Subcutaneous abdominal adipose tissue (tissue), 5 donors: ENCODE data around the gene AP3B1.
A peak's percentile ranks its signal among the peaks of the same experiment; 100 is the strongest.

Experiments used
- H3K27ac ChIP-seq: one replicate; pipeline ENCODE4 v1.7.0; 2013; ENCODE audit warnings: low read depth, mild to moderate bottlenecking, inconsistent platforms, low read length, moderate library complexity
- H3K27me3 ChIP-seq, 5 donors: one replicate each; pipeline ENCODE4 v1.7.0; 2013; ENCODE audit warnings: low read length in 5 of 5, inconsistent platforms in 1 of 5; ENCODE audit not compliant: control insufficient read depth in 5 of 5, insufficient read depth in 4 of 5
- H3K36me3 ChIP-seq, 5 donors: one replicate each; pipeline ENCODE4 v1.7.0; 2013; ENCODE audit warnings: low read length in 5 of 5; ENCODE audit not compliant: control insufficient read depth in 5 of 5, insufficient read depth in 5 of 5
- H3K4me1 ChIP-seq, 5 donors: one replicate each; pipeline ENCODE4 v1.7.0; 2013; ENCODE audit warnings: low read length in 5 of 5, mild to moderate bottlenecking in 3 of 5, moderate library complexity in 1 of 5; ENCODE audit not compliant: control insufficient read depth in 5 of 5, insufficient read depth in 5 of 5
- H3K4me3 ChIP-seq, 5 donors: one replicate each; pipeline ENCODE4 v1.7.0; 2013; ENCODE audit warnings: low read length in 5 of 5, low read depth in 1 of 5
- H3K9ac ChIP-seq, 5 donors: one replicate each; pipeline ENCODE4 v1.7.0; 2013; ENCODE audit warnings: low read length in 5 of 5, mild to moderate bottlenecking in 4 of 5, moderate library complexity in 3 of 5
- H3K9me3 ChIP-seq, 5 donors: one replicate each; pipeline ENCODE4 v1.7.0; 2013; ENCODE audit warnings: low read length in 5 of 5; ENCODE audit not compliant: control insufficient read depth in 5 of 5
- donor health status: healthy.
- donor health status: healthy.
- donor health status: healthy.
- donor health status: healthy.
- donor health status: healthy.

The AP3B1 gene, protein sequence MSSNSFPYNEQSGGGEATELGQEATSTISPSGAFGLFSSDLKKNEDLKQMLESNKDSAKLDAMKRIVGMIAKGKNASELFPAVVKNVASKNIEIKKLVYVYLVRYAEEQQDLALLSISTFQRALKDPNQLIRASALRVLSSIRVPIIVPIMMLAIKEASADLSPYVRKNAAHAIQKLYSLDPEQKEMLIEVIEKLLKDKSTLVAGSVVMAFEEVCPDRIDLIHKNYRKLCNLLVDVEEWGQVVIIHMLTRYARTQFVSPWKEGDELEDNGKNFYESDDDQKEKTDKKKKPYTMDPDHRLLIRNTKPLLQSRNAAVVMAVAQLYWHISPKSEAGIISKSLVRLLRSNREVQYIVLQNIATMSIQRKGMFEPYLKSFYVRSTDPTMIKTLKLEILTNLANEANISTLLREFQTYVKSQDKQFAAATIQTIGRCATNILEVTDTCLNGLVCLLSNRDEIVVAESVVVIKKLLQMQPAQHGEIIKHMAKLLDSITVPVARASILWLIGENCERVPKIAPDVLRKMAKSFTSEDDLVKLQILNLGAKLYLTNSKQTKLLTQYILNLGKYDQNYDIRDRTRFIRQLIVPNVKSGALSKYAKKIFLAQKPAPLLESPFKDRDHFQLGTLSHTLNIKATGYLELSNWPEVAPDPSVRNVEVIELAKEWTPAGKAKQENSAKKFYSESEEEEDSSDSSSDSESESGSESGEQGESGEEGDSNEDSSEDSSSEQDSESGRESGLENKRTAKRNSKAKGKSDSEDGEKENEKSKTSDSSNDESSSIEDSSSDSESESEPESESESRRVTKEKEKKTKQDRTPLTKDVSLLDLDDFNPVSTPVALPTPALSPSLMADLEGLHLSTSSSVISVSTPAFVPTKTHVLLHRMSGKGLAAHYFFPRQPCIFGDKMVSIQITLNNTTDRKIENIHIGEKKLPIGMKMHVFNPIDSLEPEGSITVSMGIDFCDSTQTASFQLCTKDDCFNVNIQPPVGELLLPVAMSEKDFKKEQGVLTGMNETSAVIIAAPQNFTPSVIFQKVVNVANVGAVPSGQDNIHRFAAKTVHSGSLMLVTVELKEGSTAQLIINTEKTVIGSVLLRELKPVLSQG

DNA sequence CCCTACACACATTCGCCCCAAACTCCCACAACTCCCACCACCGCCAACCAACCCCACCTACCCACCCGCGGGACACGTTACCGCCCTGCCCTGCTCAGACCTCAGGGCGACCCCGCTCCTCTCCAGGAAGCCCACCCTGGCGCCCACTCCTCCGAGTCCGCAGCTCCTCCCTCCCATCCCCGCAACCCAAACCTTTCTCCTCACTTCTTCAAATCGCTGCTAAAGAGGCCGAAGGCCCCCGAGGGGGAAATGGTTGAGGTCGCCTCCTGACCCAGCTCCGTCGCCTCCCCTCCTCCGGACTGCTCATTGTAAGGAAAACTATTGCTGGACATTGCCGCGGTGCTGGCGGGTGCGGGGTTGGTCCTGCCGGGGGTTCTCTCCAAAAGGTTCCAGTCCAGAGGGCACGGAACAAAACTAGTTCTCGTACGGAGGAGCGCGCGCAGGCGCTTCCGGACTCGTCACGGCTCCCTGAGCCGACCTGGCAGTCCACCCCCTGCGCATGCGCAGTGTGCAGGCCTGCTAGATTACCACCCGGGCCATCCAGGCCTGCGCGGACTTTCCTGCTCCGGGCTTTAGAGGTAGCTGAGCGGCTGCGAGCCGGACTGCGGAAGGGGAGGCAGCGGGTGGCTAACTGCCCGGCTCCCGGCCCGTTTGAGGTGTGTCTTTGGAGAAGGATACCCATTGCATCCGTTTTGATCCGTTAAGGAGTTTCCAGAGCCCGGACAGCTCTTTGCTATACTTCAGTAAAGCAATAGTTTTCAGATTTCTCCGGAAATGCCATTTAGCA is at the start of gene AP3B1:
TSS of gene AP3B1 (minus strand) at position 451 of the 787 bp plus-strand sequence. CDS start at position 332, 119 bp downstream.
- H3K4me3 ChIP-seq: peak within 1 kb of the TSS; percentile 76 to 97 (median 89)
- peak within 1 kb of the TSS; percentile 85 for H3K27ac ChIP-seq
- H3K27me3 ChIP-seq: no peaks in the 10 kb centered on the region
- H3K4me1 ChIP-seq: peaks cover 0 to 33% (median 25%) of the 10 kb centered on the region in 5 donors
- H3K9me3 ChIP-seq: no peaks in the 10 kb centered on the region
- H3K9ac ChIP-seq: peak within 1 kb of the TSS; percentile 66 to 98 (median 94)
- H3K36me3 ChIP-seq: no peaks in the 10 kb centered on the region

DNA sequence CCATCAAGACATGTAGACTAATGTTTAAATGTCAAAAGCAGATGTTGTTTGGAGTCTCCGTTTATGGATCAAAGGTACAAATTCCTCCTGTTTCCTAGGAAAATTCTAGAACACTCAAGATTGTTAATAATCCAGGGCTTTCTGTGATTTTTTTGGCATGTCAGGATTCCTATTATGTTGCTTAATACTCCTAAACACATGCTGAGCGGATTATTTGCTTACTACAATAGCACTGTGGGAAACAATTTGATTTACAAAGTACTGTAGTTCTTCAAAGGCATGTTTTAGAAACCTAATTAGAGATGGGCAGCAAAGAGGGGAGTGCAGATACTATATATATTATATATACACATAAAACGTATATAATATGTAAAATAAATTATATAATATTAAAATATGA is 46.9 kb upstream of the AP3B1 start:
- Histone ChIP-seq H3K9me3 (peaks cover 0 to 10% (median 8%) of the 10 kb centered on the region in 5 donors), H3K27ac (peak overlapping the region; percentile 18), H3K4me1 (peaks cover 0 to 33% (median 3%) of the 10 kb centered on the region in 5 donors), H3K4me3 (no peak overlapping the region), H3K27me3 (no peaks in the 10 kb centered on the region), H3K36me3 (no peaks in the 10 kb centered on the region), H3K9ac (no peak overlapping the region)

DNA sequence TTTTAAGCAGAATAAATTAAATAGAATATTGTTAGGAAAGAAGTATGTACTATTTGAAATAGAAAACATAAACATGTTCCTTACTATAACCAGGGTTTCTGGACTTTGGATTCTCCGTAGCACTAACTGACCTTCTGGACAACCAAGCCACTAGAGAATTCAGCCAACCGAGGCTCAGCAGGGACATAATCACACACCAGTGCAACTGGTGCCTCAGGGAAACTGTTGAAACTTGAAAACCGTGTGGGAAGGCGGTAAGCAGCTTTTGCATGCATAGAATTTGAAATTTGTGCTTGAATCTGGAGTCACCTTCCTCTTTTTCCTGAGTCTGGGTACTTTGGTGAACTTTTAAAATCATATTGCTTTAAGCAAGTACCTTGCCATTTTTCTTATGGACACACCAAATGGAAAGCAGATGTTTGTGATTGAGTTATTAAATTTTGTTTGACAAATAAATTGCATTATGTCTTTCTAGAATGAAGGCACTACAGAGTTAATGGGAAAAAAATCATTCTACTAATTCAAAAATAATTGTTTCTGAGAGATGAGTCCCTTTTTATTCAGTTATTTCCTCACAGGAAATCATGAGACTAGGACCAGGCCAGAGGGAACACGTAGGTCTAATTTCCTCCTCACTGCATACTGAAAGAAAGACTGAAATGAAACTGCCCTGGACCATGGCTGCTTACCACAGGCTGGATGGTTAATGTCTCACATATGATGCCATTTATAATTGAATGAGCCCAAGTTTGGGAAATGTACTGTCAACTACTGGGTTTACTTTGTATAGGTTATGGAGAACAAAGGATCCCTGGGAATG is 45.3 kb upstream of the AP3B1 start:
- Histone ChIP-seq H3K4me1 (peaks cover 0 to 25% (median 3%) of the 10 kb centered on the region in 5 donors), H3K9ac (no peak overlapping the region), H3K9me3 (peaks cover 0 to 10% (median 8%) of the 10 kb centered on the region in 5 donors), H3K36me3 (no peaks in the 10 kb centered on the region), H3K27me3 (no peaks in the 10 kb centered on the region), H3K27ac (peak overlapping the region; percentile 1), H3K4me3 (no peak overlapping the region)

DNA sequence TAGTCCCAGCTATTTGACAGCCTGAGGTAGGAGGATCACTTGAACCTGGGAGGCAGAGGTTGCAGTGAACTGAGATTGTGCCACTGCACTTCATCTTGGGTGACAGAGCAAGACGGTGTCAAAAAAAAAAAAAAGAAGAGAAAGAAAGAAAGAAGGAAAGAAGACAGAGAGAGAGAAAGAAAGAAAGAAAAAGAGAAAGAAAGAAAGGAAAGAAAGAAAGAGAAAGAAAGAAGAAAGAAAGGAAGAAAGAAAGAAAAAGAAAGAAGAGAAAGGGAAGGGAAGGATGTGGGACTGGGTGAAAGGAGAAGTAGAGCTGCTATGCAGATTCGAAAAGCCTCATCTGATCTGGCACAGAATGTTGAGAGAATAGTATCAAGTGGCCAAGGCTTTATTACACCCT is 42.2 kb upstream of the AP3B1 start:
- peaks cover 0 to 10% (median 8%) of the 10 kb centered on the region in 5 donors for H3K9me3 ChIP-seq
- H3K36me3 ChIP-seq: no peaks in the 10 kb centered on the region
- no peak overlapping the region for H3K27ac ChIP-seq
- no peak overlapping the region for H3K9ac ChIP-seq
- H3K4me3 ChIP-seq: no peak overlapping the region
- H3K27me3 ChIP-seq: no peaks in the 10 kb centered on the region
- peaks cover 0 to 21% (median 3%) of the 10 kb centered on the region in 5 donors for H3K4me1 ChIP-seq

DNA sequence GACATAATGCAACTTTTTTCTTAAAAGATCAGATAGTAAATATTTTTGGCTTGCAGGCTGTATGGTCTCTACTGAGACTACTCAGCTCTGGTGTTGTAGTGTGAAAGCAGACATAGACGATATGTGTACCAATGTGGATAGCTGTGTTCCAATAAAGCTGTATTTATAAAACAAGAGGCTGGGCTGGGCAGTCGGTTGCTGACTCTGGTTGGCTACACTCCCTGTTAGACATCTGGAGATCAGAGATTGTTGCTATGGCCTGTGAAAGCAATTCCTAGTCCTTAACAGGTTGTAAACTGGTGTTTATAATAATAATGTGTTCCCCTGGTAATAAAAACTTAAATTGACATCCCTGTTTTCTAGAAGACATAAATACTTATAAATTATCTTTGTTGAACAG is 41.5 kb upstream of the AP3B1 start:
- Histone ChIP-seq H3K9me3 (peaks cover 0 to 10% (median 8%) of the 10 kb centered on the region in 5 donors), H3K27me3 (no peaks in the 10 kb centered on the region), H3K9ac (no peak overlapping the region), H3K36me3 (no peaks in the 10 kb centered on the region), H3K4me1 (peaks cover 0 to 16% (median 3%) of the 10 kb centered on the region in 5 donors), H3K4me3 (no peak overlapping the region), H3K27ac (no peak overlapping the region)

DNA sequence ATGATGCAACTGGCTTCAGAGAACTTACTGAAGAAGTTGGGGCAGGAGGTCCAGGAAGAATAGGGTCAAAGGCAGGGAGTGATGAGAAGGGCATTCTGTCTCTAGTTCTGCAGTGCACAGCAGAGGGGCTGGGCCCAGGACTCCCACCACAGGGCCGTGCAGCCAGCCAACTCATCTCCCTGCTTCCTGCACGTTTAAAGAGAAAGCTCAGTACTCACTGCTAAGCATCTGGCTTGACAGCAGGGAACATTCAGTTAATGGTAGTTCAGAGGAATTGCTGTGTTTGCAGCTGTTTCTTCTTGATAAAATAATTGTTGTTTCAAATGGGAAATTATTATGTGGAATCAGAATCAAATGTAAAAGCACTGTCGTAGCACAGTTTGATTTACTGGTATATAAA is 40.3 kb upstream of the AP3B1 start:
- peaks cover 0 to 10% (median 8%) of the 10 kb centered on the region in 5 donors for H3K9me3 ChIP-seq
- no peak overlapping the region for H3K9ac ChIP-seq
- H3K27ac ChIP-seq: no peak overlapping the region

DNA sequence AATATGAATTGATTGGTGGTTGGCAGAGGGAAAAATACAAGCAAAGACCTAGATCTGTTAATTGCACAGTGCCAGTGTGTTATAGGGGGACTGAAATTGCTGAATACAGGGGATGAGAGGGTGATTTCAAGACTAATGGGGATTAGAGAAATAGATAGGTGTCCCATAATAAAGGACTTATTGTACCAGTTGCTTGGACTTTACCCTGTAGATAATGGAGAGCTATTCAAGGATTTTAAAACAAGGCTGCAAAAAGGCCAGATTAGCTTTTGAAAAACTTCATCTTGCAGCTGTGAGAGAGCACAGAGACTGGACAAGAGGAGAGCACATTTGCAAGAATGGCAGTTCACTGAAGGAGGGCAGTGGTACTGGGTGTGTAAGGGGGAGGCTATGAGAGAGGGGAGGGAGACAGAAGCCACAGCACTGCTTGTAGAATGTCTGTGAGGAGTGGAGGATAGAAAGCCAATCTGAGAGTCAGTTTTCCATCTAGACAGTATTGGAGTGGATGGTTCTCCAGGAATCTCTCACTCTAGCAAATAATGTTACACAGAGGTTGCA is 37.1 kb upstream of the AP3B1 start:
- H3K4me1 ChIP-seq: no peaks in the 10 kb centered on the region
- H3K9me3 ChIP-seq: no peaks in the 10 kb centered on the region
- no peak overlapping the region for H3K27ac ChIP-seq
- no peak overlapping the region for H3K4me3 ChIP-seq
- H3K27me3 ChIP-seq: no peaks in the 10 kb centered on the region
- H3K9ac ChIP-seq: no peak overlapping the region
- no peaks in the 10 kb centered on the region for H3K36me3 ChIP-seq

More for the DNA sequence above, 40.3 kb upstream of the AP3B1 start:
- H3K4me1 ChIP-seq: peaks cover 0 to 5% (median 3%) of the 10 kb centered on the region in 5 donors
- H3K4me3 ChIP-seq: no peak overlapping the region
- no peaks in the 10 kb centered on the region for H3K27me3 ChIP-seq
- no peaks in the 10 kb centered on the region for H3K36me3 ChIP-seq

DNA sequence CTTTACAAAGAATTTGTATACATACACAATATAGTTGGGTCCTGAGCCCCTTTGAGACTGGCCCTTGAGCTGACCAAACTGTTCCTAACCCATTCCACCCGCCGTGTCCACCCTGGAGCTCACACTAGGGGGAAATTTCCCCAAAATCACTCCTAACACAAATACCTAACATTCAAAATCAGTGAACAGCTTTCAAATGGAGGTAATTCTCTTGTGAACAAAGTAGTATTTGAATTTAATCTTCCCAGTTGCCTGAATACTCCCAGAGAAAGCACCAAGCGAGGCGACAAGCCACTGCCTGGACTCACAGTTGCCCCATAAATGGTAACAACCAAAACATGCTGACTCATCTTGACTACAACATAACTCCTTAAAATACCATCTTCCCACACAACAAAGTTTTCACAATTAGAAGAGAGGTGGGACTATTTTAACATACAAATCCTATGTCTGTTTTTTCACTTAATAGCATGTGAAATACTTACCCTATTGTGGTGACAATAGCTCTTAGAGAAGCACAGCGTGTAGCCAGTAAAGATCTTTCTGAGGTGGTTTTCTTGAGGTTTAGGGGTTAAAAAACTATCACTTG is 34.2 kb upstream of the AP3B1 start:
- Histone ChIP-seq H3K9ac (no peak overlapping the region), H3K4me3 (no peak overlapping the region), H3K4me1 (no peaks in the 10 kb centered on the region)

More for the DNA sequence above, 34.2 kb upstream of the AP3B1 start:
- Histone ChIP-seq H3K9me3 (no peaks in the 10 kb centered on the region), H3K36me3 (no peaks in the 10 kb centered on the region), H3K27me3 (no peaks in the 10 kb centered on the region), H3K27ac (no peak overlapping the region)
